HuH-7 (cell line): ENCODE data around the gene PMM2.

Experiments used
- DNase-seq: peaks from one replicate; pipeline ENCODE4 v3.0.0; 2011; ENCODE audit warnings: low spot score

Gene PMM2

DNA sequence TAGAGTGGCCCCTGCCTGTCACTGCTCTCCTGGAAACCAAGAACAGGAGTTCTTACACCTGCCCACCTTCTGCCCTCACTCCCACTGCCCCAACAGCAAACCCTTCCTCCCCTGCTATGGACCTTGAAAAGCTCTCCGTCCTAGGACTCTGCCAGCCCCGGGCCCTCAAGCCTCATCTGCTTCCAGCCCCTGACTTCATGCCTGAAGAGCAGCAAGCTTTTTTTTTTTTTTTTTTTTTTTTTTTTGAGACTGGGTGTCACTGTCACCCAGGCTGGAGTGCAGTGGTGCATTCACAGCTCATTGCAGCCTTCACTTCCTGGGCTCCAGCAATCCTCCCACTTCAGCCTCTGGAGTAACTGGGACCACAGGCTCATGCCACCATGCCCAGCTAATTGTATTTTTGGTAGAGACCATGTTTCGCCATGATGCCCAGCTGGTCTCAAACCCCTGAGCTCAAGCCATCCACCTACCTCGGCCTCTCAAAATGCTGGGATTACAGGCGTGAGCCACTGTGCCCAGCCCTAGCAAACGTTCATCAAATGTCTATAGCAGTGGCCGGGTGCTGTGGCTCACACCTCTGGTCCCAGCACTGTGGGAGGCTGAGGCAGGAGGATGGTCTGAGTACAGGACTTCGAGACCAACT lies 54.2 kb downstream of the PMM2 start:
- DNase-seq: no peak

DNA sequence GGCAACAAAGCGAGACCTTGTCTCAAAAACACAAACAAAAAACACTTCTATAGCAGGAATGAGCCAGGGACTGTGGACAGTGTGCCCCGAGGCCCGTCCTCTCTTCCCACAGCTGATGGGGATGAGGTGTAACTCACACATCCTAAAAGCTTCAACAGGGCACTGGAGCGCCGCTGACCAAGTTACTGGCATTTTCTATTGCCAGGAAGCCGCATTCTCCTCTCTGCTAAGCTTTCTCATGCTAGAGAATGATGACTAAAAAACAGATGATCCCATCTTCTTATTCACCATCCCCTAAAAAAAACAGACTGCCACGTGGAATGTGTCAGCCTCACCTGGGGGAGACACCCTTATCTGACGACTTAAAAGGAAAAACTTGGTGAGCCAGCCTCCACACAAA lies 54.9 kb downstream of the PMM2 start:
- no peak for DNase-seq

DNA sequence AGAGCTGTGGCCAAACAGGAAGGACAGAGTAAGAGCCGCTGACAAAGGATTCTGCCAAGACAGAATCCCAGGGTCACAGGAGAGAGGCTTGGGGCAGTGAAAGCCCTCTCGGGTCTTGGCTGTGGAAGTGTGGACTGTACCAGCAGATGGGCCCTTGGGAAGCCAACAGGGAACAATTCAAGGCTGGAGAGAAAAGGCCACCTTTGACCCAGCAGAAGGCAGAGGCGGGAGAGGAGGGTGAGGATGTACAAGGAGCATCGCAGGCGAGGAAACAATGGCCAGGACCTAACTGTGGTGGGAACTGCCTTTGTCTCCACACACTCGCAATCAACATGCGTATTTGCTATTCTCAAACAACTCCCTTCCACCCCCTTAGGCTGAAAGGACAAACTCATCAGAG lies 55.5 kb downstream of the PMM2 start:
- DNase-seq: no peak

DNA sequence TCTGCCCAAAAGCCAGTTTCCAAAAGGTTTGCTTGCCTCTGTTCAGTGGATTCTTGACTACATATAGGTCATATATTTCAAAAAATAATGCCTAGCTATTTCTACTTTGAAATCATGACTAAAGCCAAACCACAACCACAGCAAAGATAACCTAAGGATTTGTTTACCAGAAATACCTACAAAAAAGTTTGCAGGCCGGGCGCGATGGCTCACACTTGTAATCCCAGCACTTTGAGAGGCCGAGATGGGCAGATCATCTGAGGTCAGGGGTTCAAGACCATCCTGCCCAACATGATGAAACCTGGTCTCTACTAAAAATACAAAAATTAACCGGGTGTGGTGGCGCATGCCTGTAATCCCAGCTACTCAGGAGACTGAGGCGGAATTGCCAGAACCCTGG lies 56.0 kb downstream of the PMM2 start:
- DNase-seq: no peak

- no peak for DNase-seq
These were observed 56.8 kb downstream of the PMM2 start for GRCh38 chr16:8854298-8854948.

- DNase-seq: no peak
These were observed 57.6 kb downstream of the PMM2 start for GRCh38 chr16:8855051-8855786.

DNA sequence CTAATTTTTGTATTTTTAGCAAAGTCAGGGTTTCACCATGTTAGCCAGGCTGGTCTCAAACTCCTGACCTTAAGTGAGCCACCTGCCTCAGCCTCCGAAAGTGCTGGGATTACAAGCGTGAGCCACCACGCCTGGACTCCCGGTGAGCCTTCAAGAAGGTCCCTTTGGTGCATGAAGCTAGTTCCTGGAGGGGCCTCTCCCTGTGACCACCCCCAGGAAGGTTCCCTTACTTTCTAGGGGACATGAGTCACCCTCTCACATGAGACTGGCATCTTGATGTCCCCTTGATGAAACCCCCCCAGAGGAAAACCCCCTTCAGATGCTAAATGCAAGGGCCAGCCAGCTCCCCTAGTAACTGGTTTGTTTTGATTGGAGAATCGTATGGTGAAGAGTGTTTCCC lies 58.3 kb downstream of the PMM2 start:
- no peak for DNase-seq

DNA sequence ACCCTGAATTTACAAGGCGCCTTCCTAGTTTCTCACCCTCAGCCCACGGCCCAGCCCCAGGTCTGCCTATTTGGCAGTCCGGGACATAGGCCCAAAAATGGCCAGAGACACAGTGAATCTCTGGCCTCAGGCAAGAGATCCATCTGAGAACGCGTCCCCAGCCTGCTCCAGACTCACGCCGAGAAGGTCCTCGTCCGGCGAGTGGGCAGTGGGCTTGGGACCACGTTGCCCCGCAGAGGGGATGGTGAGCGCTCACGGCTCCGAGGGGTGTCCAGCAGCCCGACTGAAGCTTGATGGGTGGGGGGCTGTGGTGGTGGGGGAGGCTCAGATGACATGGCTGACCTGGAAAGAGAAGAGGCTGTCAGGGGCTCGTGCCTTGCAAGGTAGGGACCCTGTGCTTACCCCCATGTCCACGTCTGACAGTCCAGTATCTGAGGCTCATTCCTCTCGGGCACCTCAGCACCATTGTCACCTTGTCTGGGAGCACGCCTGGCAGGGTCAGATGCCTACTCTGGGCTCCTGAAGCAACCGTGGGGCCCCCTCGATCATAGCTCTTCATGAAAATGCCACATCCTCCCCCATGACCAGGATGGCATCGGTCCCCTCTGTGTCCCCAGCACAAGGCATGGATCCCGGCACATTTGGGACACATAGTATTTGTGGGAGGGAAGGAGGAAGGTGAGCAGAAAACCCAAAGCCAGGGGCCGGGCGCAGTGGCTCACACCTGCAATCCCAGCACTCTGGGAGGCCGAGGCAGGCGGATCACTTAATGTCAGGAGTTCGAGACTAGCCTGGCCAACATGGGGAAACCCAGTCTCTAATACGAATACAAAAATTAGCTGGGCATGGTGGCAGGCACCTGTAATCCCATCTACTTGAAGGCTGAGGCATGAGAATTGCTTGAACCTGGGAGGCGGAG lies 61.6 kb downstream of the PMM2 start:
- no peak for DNase-seq

GRCh38 chr16:8859913-8860881 lies 62.6 kb downstream of the PMM2 start:
- DNase-seq: peak; percentile 77

DNA sequence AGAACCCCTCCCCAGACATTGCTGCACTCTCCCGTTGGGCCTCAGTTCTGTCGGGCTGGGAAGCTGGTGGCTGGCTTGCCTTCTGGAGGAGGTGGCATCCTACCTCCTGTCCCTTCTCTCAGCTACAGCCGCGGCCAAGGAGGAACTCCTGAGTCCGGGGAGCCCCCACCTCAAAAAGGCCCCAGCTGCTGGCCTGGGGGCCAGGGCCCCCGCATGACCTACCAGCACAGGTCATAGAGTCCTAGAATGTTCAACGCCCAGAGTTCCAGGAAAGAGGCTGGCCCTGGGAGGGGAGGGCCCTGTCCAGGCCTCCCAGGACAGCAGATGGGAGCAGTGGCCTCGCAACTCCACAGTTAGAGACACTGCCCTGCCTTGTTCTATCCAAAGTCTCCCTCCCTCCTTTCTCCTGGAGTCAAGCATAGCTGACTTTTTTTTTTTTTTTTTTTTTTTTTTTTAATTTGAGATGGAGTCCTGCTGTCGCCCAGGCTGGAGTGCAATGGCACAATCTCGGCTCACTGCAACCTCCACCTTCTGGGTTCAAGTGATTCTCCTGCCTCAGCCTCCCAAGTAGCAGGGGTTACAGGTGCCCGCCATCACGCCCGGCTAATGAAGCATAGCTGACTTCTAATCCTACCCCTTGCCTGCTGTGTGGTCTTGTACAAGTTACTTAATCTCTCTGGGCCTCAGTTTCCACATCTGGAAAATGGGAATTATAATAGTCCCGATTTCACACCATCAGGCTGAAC lies 64.1 kb downstream of the PMM2 start:
- DNase-seq: no peak

- no peak for DNase-seq
These were observed 64.9 kb downstream of the PMM2 start for GRCh38 chr16:8862309-8863130.

GRCh38 chr16:8863594-8864424 lies 66.2 kb downstream of the PMM2 start:
- DNase-seq: peak; percentile 82

DNA sequence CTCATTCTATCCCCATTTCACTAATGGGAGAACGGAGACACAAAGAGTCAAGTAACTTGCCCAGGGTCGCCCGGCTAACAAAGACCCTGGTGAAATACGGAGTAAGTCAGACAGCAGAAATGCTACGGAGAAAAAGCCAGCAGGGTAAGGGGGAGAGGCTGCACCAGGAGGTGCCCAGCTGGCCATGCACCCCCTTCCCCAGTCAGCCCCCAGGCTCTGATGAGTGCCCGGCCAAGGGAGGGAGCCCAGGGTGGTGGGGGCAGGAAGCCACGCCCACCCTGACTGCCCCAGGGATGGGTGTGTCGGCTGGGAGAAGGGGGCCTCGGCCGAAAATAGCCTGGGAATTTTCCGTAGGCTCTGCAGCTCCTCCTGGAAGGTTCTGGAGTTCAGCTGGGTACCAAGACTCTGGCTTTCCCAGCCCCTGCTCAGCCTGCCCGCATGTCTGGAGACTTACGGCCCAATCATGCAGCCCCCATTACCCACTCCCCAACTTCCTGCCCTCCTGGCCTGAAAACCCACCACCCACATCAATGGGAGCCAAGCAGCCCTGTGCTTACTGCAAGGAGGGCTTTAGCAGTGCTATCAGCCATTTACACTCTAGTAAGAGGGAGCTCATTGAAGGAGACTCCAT lies 67.0 kb downstream of the PMM2 start:
- DNase-seq: no peak

DNA sequence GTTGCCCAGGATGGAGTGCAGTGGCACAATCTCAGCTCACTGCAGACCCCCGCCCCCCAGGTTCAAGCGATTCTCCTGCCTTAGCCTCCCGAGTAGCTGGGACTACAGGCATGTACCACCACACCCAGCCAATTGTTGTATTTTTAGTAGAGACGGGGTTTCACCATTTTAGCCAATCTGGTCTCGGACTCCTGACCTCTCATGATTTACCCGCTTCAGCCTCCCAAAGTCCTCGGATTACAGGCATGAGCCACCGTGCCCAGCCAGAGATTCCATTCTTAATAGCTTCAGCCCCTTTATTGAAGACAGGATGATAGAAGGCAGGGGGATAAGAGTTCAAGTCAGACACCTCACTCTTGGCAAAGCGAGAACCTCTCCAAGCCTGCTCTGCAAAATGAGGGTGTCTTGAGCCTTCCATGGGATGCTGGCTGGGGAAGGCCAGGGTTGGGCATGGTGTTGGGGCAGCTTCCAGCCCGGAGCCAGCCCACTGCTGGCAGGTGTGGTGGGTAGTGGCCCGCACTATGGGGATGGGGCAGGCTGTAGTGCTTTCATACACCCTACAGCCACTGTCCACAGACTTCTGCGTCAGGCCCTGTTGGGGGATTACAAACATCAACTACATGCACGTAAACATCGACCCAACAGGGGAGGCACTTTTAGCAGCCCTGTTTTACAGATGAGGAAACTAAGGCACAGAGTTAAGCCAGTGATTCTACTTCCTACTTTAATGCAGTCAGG lies 67.7 kb downstream of the PMM2 start:
- DNase-seq: no peak

DNA sequence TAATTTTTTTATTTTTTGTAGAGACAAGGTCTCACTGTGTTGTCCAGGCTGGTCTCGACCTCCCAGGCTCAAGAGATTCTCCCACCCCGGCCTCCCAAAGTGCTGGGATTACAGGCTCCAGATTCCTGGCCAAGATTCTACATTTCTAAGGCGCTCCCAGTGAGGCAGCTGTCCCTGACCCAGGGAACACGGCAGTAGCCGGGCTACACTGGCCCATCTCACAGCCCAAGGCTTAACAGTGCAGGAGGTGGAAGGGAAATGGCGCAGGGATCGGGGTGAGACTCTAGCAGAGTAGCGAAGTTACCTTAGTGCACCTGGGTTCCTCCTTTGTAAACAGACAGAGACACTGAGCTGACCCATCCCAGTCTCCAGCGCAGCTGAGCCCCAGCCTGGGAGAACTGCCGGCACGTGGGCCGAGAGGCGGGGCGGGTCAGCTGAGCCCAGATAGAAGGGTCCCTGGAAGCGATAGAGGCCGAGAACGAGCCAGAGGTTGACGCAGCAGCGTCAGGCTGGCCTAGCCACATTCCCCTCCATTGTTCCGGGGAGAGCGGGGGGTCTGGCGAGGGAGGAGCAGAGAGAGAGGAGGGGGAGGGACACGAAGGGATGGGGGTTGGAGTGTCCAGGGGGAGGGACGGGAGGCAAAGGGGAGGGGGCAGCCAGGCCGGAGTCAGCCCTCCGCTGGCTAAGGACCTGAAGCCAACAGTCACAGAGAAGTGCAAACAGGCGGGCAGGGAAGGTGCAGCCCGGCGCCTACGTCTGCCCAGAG lies 68.7 kb downstream of the PMM2 start:
- peak; percentile 55 for DNase-seq

DNA sequence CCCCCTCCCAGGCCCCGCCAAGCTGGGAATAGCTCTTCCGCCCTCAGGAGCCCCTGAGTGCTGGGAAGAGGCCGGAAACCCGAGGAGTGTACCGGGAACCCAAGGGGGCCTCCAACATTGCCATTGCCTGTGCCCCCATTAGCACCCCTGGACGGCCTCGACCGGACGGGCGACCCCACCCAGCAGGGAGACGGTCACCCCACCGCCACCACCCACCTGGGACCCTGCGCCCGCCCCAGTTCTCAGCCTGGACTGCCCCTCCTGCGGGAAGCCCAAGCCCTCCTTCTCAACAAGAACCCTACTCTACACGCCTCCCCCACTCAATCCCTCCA lies 69.2 kb downstream of the PMM2 start:
- no peak for DNase-seq
